MM.1S (cell line): ENCODE results near the gene SLC25A31.

Experiments used
- EZH2 ChIP-seq: fragments of 300-600 bp; sonication (generic); optimal IDR thresholded peaks from 2 replicates; pipeline ENCODE3; 2017; ENCODE audit warnings: low read depth, mild to moderate bottlenecking, antibody characterized with exemption, low read length, mixed read lengths
- TF ChIP-seq, protein P1 (sequence below): fragments of 300-600 bp; sonication (generic); IDR thresholded peaks from 2 replicates; pipeline ENCODE4 v1.5.1; 2016; ENCODE audit warnings: antibody characterized with exemption, low read length, mixed read lengths

DNA sequence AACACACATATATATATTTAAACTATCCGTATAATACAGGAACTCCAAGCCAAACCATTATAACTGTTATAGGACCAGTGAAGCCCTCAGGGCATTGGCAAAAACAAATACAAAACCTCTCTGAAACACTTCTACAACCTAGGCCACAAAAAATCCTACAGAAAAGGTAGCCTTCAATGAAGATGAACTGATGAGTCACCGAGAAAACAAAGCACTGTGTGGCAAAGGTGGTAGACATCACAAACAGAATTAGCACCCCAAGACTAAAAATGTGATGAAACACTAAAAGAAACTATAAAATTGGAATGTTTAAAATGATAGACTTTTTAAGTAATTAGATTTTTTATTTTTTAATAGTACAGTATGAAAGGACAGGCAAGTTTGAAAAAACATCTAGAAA is 46.4 kb downstream of the SLC25A31 start:
- TF ChIP-seq, protein P1, sequence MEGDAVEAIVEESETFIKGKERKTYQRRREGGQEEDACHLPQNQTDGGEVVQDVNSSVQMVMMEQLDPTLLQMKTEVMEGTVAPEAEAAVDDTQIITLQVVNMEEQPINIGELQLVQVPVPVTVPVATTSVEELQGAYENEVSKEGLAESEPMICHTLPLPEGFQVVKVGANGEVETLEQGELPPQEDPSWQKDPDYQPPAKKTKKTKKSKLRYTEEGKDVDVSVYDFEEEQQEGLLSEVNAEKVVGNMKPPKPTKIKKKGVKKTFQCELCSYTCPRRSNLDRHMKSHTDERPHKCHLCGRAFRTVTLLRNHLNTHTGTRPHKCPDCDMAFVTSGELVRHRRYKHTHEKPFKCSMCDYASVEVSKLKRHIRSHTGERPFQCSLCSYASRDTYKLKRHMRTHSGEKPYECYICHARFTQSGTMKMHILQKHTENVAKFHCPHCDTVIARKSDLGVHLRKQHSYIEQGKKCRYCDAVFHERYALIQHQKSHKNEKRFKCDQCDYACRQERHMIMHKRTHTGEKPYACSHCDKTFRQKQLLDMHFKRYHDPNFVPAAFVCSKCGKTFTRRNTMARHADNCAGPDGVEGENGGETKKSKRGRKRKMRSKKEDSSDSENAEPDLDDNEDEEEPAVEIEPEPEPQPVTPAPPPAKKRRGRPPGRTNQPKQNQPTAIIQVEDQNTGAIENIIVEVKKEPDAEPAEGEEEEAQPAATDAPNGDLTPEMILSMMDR: no peak
- TF ChIP-seq EZH2: no peak
